IPS-NIHi11 (cell line): Measurements from ENCODE around the gene TIGD2.

Experiments
- DNase-seq: peaks from one replicate; pipeline ENCODE4 v3.0.0; 2012; ENCODE audit warnings: mixed read lengths, low spot score

TIGD2 gene

GRCh38 chr4:89162987-89163386, 51.7 kb downstream of the TIGD2 start:
- DNase-seq: no peak

GRCh38 chr4:89164400-89164799, 53.1 kb downstream of the TIGD2 start:
- DNase-seq: no peak
